Measurements from ENCODE around the gene LGR4. TPM values are rescaled to one million over a fixed set of nuclear protein-coding genes. Genes with fewer than 3 reads are reported as not detected.

LGR4 gene
- total RNA-seq, 1 donor from 2014 or later: 154 TPM

GRCh38 chr11:27437829-27438594 is 34.6 kb downstream of the LGR4 start:
- Mint-ChIP-seq H3K4me1 (ENCODE audit: low read depth) (peaks cover 22% of the 10 kb centered on the region), H3K9me3 (ENCODE audit: low read depth) (no peaks in the 10 kb centered on the region), H3K36me3 (ENCODE audit: insufficient read depth) (peaks cover 4% of the 10 kb centered on the region), H3K27ac (no peak overlapping the region), H3K4me3 (ENCODE audit: low read depth) (no peak overlapping the region), H3K27me3 (no peaks in the 10 kb centered on the region)
- no peak for TF ChIP-seq CTCF (IDR thresholded peaks at IDR 0.05; ENCODE audit: unreplicated experiment)
- DNase-seq (ENCODE audit: low spot score, unreplicated experiment): no peak

- peaks cover 4% of the 10 kb centered on the region for H3K36me3 Mint-ChIP-seq (ENCODE audit: insufficient read depth)
- no peak for DNase-seq (ENCODE audit: low spot score, unreplicated experiment)
- H3K4me3 Mint-ChIP-seq (ENCODE audit: low read depth): no peak overlapping the region
- TF ChIP-seq CTCF (IDR thresholded peaks at IDR 0.05; ENCODE audit: unreplicated experiment): no peak
- peaks cover 17% of the 10 kb centered on the region for H3K4me1 Mint-ChIP-seq (ENCODE audit: low read depth)
- no peak overlapping the region for H3K27ac Mint-ChIP-seq
- H3K27me3 Mint-ChIP-seq: no peaks in the 10 kb centered on the region
- no peaks in the 10 kb centered on the region for H3K9me3 Mint-ChIP-seq (ENCODE audit: low read depth)
These were observed 35.7 kb downstream of the LGR4 start for GRCh38 chr11:27436916-27437315.

- peaks cover 2% of the 10 kb centered on the region for H3K36me3 Mint-ChIP-seq (ENCODE audit: insufficient read depth)
- no peaks in the 10 kb centered on the region for H3K9me3 Mint-ChIP-seq (ENCODE audit: low read depth)
- H3K4me1 Mint-ChIP-seq (ENCODE audit: low read depth): peaks cover 9% of the 10 kb centered on the region
- H3K4me3 Mint-ChIP-seq (ENCODE audit: low read depth): no peak overlapping the region
- DNase-seq (ENCODE audit: low spot score, unreplicated experiment): no peak
- H3K27me3 Mint-ChIP-seq: no peaks in the 10 kb centered on the region
- no peak for TF ChIP-seq CTCF (IDR thresholded peaks at IDR 0.05; ENCODE audit: unreplicated experiment)
- no peak overlapping the region for H3K27ac Mint-ChIP-seq
These were observed 38.8 kb downstream of the LGR4 start for GRCh38 chr11:27433742-27434141.

GRCh38 chr11:27431808-27432207 is 40.8 kb downstream of the LGR4 start:
- no peak for TF ChIP-seq CTCF (IDR thresholded peaks at IDR 0.05; ENCODE audit: unreplicated experiment)
- no peaks in the 10 kb centered on the region for H3K9me3 Mint-ChIP-seq (ENCODE audit: low read depth)
- no peak overlapping the region for H3K27ac Mint-ChIP-seq
- H3K4me3 Mint-ChIP-seq (ENCODE audit: low read depth): no peak overlapping the region
- H3K36me3 Mint-ChIP-seq (ENCODE audit: insufficient read depth): peaks cover 4% of the 10 kb centered on the region
- DNase-seq (ENCODE audit: low spot score, unreplicated experiment): no peak
- no peaks in the 10 kb centered on the region for H3K27me3 Mint-ChIP-seq
- peaks cover 9% of the 10 kb centered on the region for H3K4me1 Mint-ChIP-seq (ENCODE audit: low read depth)

- Mint-ChIP-seq H3K27ac (no peak overlapping the region), H3K9me3 (ENCODE audit: low read depth) (no peaks in the 10 kb centered on the region), H3K4me1 (ENCODE audit: low read depth) (peaks cover 13% of the 10 kb centered on the region), H3K27me3 (no peaks in the 10 kb centered on the region), H3K36me3 (ENCODE audit: insufficient read depth) (peaks cover 4% of the 10 kb centered on the region), H3K4me3 (ENCODE audit: low read depth) (no peak overlapping the region)
- DNase-seq (ENCODE audit: low spot score, unreplicated experiment): no peak
- no peak for TF ChIP-seq CTCF (IDR thresholded peaks at IDR 0.05; ENCODE audit: unreplicated experiment)
These were observed 42.7 kb downstream of the LGR4 start for GRCh38 chr11:27429761-27430393.
